Measurements from ENCODE around the gene FAM219A. TPM values are rescaled to one million over a fixed set of nuclear protein-coding genes. Genes with fewer than 3 reads are reported as not detected.

FAM219A gene
- total and polyA plus RNA-seq, 2 donors (not counting 1 experiment from before 2014, with no cell fraction given): 5.3 to 7.3 TPM

DNA sequence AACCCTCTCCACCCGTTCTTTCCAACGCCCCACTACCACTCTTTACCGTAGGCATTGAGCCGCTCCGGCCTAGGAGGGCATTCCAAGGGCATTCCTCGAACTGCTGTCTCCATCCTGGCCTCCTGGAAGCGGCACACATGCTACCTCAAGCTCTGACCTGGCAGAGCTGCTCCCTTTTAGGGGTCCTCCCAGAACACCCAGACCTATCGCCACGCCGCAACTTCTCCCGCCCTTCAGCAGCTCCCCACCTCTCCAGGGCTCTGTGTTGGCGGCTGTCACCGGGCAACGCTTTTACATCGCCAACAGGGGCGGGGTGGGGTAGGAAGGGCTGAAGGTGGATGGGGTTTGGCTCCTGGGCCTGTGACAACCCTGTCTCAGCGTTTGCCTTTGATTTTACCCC is 77.0 kb downstream of the FAM219A start:
- Histone ChIP-seq H3K27me3 (ENCODE audit: control insufficient read depth, insufficient read depth, low read length) (peaks cover 6% of the 10 kb centered on the region), H3K27ac (ENCODE audit: insufficient read depth, low read length) (no peak overlapping the region), H3K9me3 (ENCODE audit: control insufficient read depth, insufficient read depth, low read depth, low read length) (no peaks in the 10 kb centered on the region), H2AFZ (ENCODE audit: low read length) (peak overlapping the region; percentile 91), H3K9ac (ENCODE audit: insufficient read depth, low read length) (no peak overlapping the region), H3K36me3 (ENCODE audit: control insufficient read depth, insufficient read depth, low read length) (no peaks in the 10 kb centered on the region), H3K79me2 (ENCODE audit: control insufficient read depth, insufficient read depth, low read length) (no peaks in the 10 kb centered on the region), H3K4me1 (ENCODE audit: control insufficient read depth, extremely low read depth, insufficient read depth, low read length) (peaks cover 3% of the 10 kb centered on the region), H3K4me3 (replicated peaks in 1 of 4; ENCODE audit: control extremely low read depth in 1 of 4, insufficient read depth in 1 of 4, low read depth in 3 of 4, low read length in 4 of 4) (peak overlapping the region in 1 of 4 experiments; percentile 53), H4K20me1 (ENCODE audit: control insufficient read depth, extremely low read depth, insufficient read depth, low read length) (no peaks in the 10 kb centered on the region), H3K4me2 (ENCODE audit: extremely low read depth, insufficient read depth, low read length) (peak overlapping the region; percentile 91)
- no peak for DNase-seq (ENCODE audit: low read depth in 2 of 2)
- TF ChIP-seq EZH2 (IDR thresholded peaks at IDR 0.05; ENCODE audit: low read length, missing control alignments): peak; percentile 9
- TF ChIP-seq, protein P1, sequence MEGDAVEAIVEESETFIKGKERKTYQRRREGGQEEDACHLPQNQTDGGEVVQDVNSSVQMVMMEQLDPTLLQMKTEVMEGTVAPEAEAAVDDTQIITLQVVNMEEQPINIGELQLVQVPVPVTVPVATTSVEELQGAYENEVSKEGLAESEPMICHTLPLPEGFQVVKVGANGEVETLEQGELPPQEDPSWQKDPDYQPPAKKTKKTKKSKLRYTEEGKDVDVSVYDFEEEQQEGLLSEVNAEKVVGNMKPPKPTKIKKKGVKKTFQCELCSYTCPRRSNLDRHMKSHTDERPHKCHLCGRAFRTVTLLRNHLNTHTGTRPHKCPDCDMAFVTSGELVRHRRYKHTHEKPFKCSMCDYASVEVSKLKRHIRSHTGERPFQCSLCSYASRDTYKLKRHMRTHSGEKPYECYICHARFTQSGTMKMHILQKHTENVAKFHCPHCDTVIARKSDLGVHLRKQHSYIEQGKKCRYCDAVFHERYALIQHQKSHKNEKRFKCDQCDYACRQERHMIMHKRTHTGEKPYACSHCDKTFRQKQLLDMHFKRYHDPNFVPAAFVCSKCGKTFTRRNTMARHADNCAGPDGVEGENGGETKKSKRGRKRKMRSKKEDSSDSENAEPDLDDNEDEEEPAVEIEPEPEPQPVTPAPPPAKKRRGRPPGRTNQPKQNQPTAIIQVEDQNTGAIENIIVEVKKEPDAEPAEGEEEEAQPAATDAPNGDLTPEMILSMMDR (conservative IDR thresholded peaks at IDR 0.05 in 1 of 2, IDR thresholded peaks at IDR 0.05 in 1 of 2; ENCODE audit: low read depth in 1 of 2, low read length in 2 of 2): no peak

DNA sequence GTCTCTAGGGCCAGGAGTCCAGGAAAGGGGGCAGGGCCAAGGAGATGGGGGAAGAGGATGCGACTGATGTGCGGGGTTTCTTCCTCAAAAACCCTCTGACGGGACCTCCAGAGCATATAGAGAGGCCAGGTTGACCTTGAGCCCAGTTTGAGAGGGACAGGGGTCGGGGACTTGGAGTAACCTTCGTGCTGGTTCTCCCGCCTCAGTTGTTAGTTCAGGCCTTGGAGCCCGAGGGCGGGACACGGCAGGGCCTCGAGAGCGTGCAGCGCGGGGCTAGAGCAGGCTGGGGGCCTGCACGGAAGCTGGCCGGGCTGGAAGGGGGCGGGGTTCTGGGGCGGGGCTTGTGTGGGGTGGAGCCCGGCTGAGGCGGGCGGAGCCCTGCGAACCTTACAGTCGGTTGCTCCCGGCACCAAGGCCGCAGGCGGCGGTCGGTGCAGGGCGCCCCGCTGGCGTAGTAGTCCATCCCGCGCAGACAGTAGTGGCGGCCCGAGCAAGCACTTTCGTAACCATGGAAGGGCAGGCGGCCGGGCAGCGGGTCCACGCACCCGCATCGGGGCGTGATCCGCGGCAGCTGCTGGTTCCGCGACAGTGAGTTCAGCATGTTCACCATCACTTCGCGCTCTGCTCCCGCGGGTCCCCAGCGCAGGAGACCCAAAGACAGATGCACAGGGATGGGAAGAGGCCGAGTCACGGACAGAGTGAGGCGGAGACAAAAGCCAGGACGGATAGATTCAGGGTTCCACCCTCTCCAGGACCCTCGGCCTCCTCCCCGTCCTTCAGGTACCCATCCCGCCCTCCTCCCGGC is 77.7 kb downstream of the FAM219A start:
- Histone ChIP-seq H3K4me3 (replicated peaks in 1 of 4; ENCODE audit: control extremely low read depth in 1 of 4, insufficient read depth in 1 of 4, low read depth in 3 of 4, low read length in 4 of 4) (peak overlapping the region; percentile 39 to 53 (median 48)), H2AFZ (ENCODE audit: low read length) (peak overlapping the region; percentile 91), H3K4me1 (ENCODE audit: control insufficient read depth, extremely low read depth, insufficient read depth, low read length) (peaks cover 3% of the 10 kb centered on the region), H3K27me3 (ENCODE audit: control insufficient read depth, insufficient read depth, low read length) (peaks cover 6% of the 10 kb centered on the region), H3K9me3 (ENCODE audit: control insufficient read depth, insufficient read depth, low read depth, low read length) (no peaks in the 10 kb centered on the region), H4K20me1 (ENCODE audit: control insufficient read depth, extremely low read depth, insufficient read depth, low read length) (no peaks in the 10 kb centered on the region), H3K9ac (ENCODE audit: insufficient read depth, low read length) (peak overlapping the region; percentile 43), H3K79me2 (ENCODE audit: control insufficient read depth, insufficient read depth, low read length) (no peaks in the 10 kb centered on the region), H3K27ac (ENCODE audit: insufficient read depth, low read length) (no peak overlapping the region), H3K4me2 (ENCODE audit: extremely low read depth, insufficient read depth, low read length) (peak overlapping the region; percentile 91), H3K36me3 (ENCODE audit: control insufficient read depth, insufficient read depth, low read length) (no peaks in the 10 kb centered on the region)
- TF ChIP-seq, protein P1 (conservative IDR thresholded peaks at IDR 0.05 in 1 of 2, IDR thresholded peaks at IDR 0.05 in 1 of 2; ENCODE audit: low read depth in 1 of 2, low read length in 2 of 2): no peak
- peak; percentile 39 for TF ChIP-seq EZH2 (IDR thresholded peaks at IDR 0.05; ENCODE audit: low read length, missing control alignments)
- DNase-seq (ENCODE audit: low read depth in 2 of 2): peak; percentile 66 to 70

DNA sequence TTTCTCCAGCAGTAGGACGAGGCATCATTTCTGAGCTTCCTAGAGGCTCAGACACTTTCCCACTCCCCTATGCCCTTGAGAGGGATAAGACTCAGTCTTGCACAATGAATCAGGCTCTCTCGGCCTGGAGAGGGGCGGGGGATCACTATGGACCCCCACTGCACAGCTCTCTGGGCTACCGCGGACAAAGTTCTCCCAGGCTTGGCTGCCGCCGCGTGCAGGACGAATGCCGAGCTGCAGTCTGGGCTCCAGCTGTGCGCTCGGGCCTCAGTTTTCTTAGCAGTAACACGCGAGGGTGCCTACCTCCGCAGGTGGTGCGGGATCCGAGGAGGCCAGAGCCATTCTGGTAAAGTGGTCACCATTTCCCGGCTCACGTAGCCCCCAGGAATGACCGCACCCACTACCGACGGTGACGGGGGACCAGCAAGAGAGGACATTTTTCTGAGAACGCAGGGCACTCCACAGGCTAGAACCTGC is 78.3 kb downstream of the FAM219A start:
- H3K9ac ChIP-seq (ENCODE audit: insufficient read depth, low read length): no peak overlapping the region
- H3K27ac ChIP-seq (ENCODE audit: insufficient read depth, low read length): no peak overlapping the region
- H3K4me2 ChIP-seq (ENCODE audit: extremely low read depth, insufficient read depth, low read length): peak overlapping the region; percentile 40
- H3K4me1 ChIP-seq (ENCODE audit: control insufficient read depth, extremely low read depth, insufficient read depth, low read length): peaks cover 3% of the 10 kb centered on the region
- peak overlapping the region in 1 of 4 experiments; percentile 48 for H3K4me3 ChIP-seq (replicated peaks in 1 of 4; ENCODE audit: control extremely low read depth in 1 of 4, insufficient read depth in 1 of 4, low read depth in 3 of 4, low read length in 4 of 4)
- H3K9me3 ChIP-seq (ENCODE audit: control insufficient read depth, insufficient read depth, low read depth, low read length): no peaks in the 10 kb centered on the region
- H3K36me3 ChIP-seq (ENCODE audit: control insufficient read depth, insufficient read depth, low read length): no peaks in the 10 kb centered on the region
- no peaks in the 10 kb centered on the region for H3K79me2 ChIP-seq (ENCODE audit: control insufficient read depth, insufficient read depth, low read length)
- no peak for DNase-seq (ENCODE audit: low read depth in 2 of 2)
- H4K20me1 ChIP-seq (ENCODE audit: control insufficient read depth, extremely low read depth, insufficient read depth, low read length): no peaks in the 10 kb centered on the region
- H3K27me3 ChIP-seq (ENCODE audit: control insufficient read depth, insufficient read depth, low read length): peaks cover 10% of the 10 kb centered on the region
- TF ChIP-seq EZH2 (IDR thresholded peaks at IDR 0.05; ENCODE audit: low read length, missing control alignments): no peak
- TF ChIP-seq, protein P1 (conservative IDR thresholded peaks at IDR 0.05 in 1 of 2, IDR thresholded peaks at IDR 0.05 in 1 of 2; ENCODE audit: low read depth in 1 of 2, low read length in 2 of 2): no peak
- H2AFZ ChIP-seq (ENCODE audit: low read length): peak overlapping the region; percentile 60

All from fibroblast of lung (primary cell).